GM21737 (cell line): Measurements from ENCODE around the gene PLA2G7.
"Not testable (repeated sequence)": the region's sequence is repeated elsewhere in the genome, so short reads cannot be mapped to it uniquely, and the experiment has no call there.

Experiments used
- ATAC-seq: cut with Tn5 transposase; IDR thresholded peaks from one replicate; pipeline ENCODE4 v1.9.1; 2021; ENCODE audit warnings: mild to moderate bottlenecking, moderate library complexity; ENCODE audit not compliant: unreplicated experiment

Gene PLA2G7

GRCh38 chr6:46734867-46735719 is at the start of gene PLA2G7:
PLA2G7 (minus strand) TSS chr6:46735375; CDS start chr6:46722891, 12,484 bp downstream.
- no peak for ATAC-seq

- no peak for ATAC-seq
These were observed 49.4 kb upstream of the PLA2G7 start for GRCh38 chr6:46784535-46784934.

- ATAC-seq = no peak
These were observed 46.6 kb upstream of the PLA2G7 start for GRCh38 chr6:46781478-46782378.

GRCh38 chr6:46777476-46778346 is 42.5 kb upstream of the PLA2G7 start:
- ATAC-seq = no peak

- ATAC-seq = no peak
These were observed 41.0 kb upstream of the PLA2G7 start for GRCh38 chr6:46776070-46776712.

- ATAC-seq = not testable (repeated sequence)
These were observed 39.6 kb upstream of the PLA2G7 start for GRCh38 chr6:46774736-46775135.

- ATAC-seq = no peak
These were observed 38.2 kb upstream of the PLA2G7 start for GRCh38 chr6:46773201-46773855.

- no peak for ATAC-seq
These were observed 37.6 kb upstream of the PLA2G7 start for GRCh38 chr6:46772762-46773161.

- ATAC-seq = no peak
These were observed 36.8 kb upstream of the PLA2G7 start for GRCh38 chr6:46772016-46772415.

- ATAC-seq = no peak
These were observed 29.8 kb upstream of the PLA2G7 start for GRCh38 chr6:46764961-46765360.

GRCh38 chr6:46764280-46764679 is 29.1 kb upstream of the PLA2G7 start:
- not testable (repeated sequence) for ATAC-seq

GRCh38 chr6:46763466-46763865 is 28.3 kb upstream of the PLA2G7 start:
- no peak for ATAC-seq

GRCh38 chr6:46760925-46761324 is 25.8 kb upstream of the PLA2G7 start:
- no peak for ATAC-seq

- no peak for ATAC-seq
These were observed 24.0 kb upstream of the PLA2G7 start for GRCh38 chr6:46758960-46759753.

- no peak for ATAC-seq
These were observed 22.0 kb upstream of the PLA2G7 start for GRCh38 chr6:46757214-46757596.

- no peak for ATAC-seq
These were observed 21.5 kb upstream of the PLA2G7 start for GRCh38 chr6:46756469-46757213.

GRCh38 chr6:46755865-46756264 is 20.7 kb upstream of the PLA2G7 start:
- ATAC-seq = no peak

- ATAC-seq = no peak
These were observed 16.5 kb upstream of the PLA2G7 start for GRCh38 chr6:46751658-46752057.
